Thymus (tissue), 11 donors: ENCODE measurements around the gene PRIM2. TPM values are rescaled to one million over a fixed set of nuclear protein-coding genes. Genes with fewer than 3 reads are reported as not detected.
"Not testable (repeated sequence)": the region's sequence is repeated elsewhere in the genome, so short reads cannot be mapped to it uniquely, and the experiment has no call there.

Source experiments
- DNase-seq, 9 donors: peaks; one replicate each; pipeline ENCODE4 v3.0.0-alpha.2; 2013; ENCODE audit warnings: low spot score in 9 of 9, low read depth in 6 of 9, missing footprints in 1 of 9
- H3K27ac ChIP-seq, 2 donors: one replicate each; pipeline ENCODE4 v1.5.1; 2013; ENCODE audit warnings: control low read depth in 1 of 2, low read depth in 1 of 2, low read length in 1 of 2, mild to moderate bottlenecking in 1 of 2, moderate library complexity in 1 of 2
- H3K27me3 ChIP-seq, 2 donors: one replicate each; pipeline ENCODE4 v1.5.1; 2013; ENCODE audit warnings: low read length in 1 of 2; ENCODE audit not compliant: control insufficient read depth in 2 of 2, insufficient read depth in 1 of 2
- H3K36me3 ChIP-seq, 2 donors: one replicate each; pipeline ENCODE4 v1.5.1; 2013; ENCODE audit warnings: low read length in 1 of 2, mild to moderate bottlenecking in 1 of 2, moderate library complexity in 1 of 2; ENCODE audit not compliant: control insufficient read depth in 2 of 2, insufficient read depth in 2 of 2
- H3K4me1 ChIP-seq, 2 donors: one replicate each; pipeline ENCODE4 v1.5.1; 2013; ENCODE audit warnings: low read length in 2 of 2; ENCODE audit not compliant: control insufficient read depth in 2 of 2, insufficient read depth in 2 of 2
- H3K4me3 ChIP-seq, 2 donors: one replicate each; pipeline ENCODE4 v1.5.1; 2013; ENCODE audit warnings: low read length in 2 of 2, control low read depth in 1 of 2, mild to moderate bottlenecking in 1 of 2
- H3K9me3 ChIP-seq, 2 donors: one replicate each; pipeline ENCODE4 v1.5.1; 2013; ENCODE audit warnings: low read length in 1 of 2, mild to moderate bottlenecking in 1 of 2; ENCODE audit not compliant: control insufficient read depth in 2 of 2, insufficient read depth in 1 of 2
- WGBS: extraction: QIAGEN DNeasy Blood & Tissue Kit; methylation state at CpG from one replicate; pipeline ENCODE4 v1.1.7; 2013; 5-methylcytosine and 5-hydroxymethylcytosine counted together
- polyA plus RNA-seq: library from polyadenylated mRNA; stranded (reverse); fragments of 200-250 nt; gene quantifications from one replicate; pipeline ENCODE4 v1.2.3, GENCODE V29; 2013
- total RNA-seq: library from RNA; stranded (reverse); fragments of 120-200 nt; gene quantifications from one replicate; pipeline ENCODE4 v1.2.4, GENCODE V29; 2013
- donor health status: healthy.

PRIM2 gene
- total and polyA plus RNA-seq, 2 donors, result 9.7 to 34.2 TPM

GRCh38 chr6:57537916-57538315 lies 220.5 kb downstream of the PRIM2 start:
- H3K27me3 ChIP-seq, H3K4me3 ChIP-seq, H3K36me3 ChIP-seq, H3K4me1 ChIP-seq, H3K27ac ChIP-seq, DNase-seq, H3K9me3 ChIP-seq: not testable (repeated sequence)
- 99% methylated on average over 3 of the region's 3 CpGs for WGBS

DNA sequence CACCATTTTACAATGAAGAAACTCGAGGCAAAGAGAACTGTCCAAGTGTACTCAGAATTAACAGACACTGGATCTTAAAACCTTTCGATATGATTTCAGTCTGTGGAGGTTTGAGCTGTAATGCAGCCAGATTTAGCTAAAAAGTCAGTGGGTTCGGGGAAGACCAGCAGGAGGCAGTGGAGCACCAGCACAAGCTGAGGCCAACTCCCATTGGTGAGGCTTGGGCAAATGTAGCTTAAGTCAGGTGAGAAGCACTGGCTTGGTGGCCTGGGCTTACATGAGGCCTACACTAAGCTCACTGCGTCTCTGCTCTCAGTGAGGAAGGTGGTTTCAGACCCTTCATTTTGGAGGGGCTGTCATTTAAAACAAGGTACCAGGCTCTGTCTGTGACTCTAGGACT lies 234.5 kb downstream of the PRIM2 start:
- WGBS, result 99% methylated on average over 3 of the region's 4 CpGs
- H3K27ac ChIP-seq, DNase-seq: not testable (repeated sequence)

GRCh38 chr6:57557855-57558254 lies 240.4 kb downstream of the PRIM2 start:
- H3K36me3 ChIP-seq, H3K27ac ChIP-seq, H3K9me3 ChIP-seq, H3K27me3 ChIP-seq, H3K4me3 ChIP-seq, H3K4me1 ChIP-seq, DNase-seq: not testable (repeated sequence)
- WGBS, result 98% methylated on average over 2 of the region's 2 CpGs

More for the DNA sequence above, 234.5 kb downstream of the PRIM2 start:
- H3K9me3 ChIP-seq, H3K27me3 ChIP-seq, H3K36me3 ChIP-seq, H3K4me1 ChIP-seq, H3K4me3 ChIP-seq: not testable (repeated sequence)

GRCh38 chr6:57559170-57559569 lies 241.7 kb downstream of the PRIM2 start:
- H3K9me3 ChIP-seq, H3K27ac ChIP-seq, H3K36me3 ChIP-seq, H3K27me3 ChIP-seq, H3K4me3 ChIP-seq, H3K4me1 ChIP-seq, DNase-seq: not testable (repeated sequence)

DNA sequence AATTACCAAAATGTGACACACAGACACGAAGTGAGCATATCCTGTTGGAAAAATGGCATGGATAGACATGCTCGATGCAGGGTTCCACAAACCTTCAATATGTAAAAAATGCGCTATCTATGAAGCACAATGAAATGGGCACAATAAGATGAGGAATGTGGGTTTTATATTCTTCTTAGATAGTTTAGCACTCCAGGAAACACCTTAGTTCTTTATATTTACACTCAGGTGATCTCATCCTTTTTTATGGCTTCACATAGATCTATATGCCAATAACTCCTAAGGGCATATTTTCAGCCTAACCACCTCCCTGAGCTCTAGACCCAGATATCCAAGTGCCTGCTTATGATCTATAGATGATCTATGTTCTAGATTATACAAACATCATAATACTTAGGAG lies 244.8 kb downstream of the PRIM2 start:
- not testable (repeated sequence) for H3K27ac ChIP-seq, H3K27me3 ChIP-seq, H3K4me1 ChIP-seq, H3K9me3 ChIP-seq, H3K36me3 ChIP-seq, H3K4me3 ChIP-seq, DNase-seq
- WGBS, result 94% methylated on average over 3 of the region's 3 CpGs

DNA sequence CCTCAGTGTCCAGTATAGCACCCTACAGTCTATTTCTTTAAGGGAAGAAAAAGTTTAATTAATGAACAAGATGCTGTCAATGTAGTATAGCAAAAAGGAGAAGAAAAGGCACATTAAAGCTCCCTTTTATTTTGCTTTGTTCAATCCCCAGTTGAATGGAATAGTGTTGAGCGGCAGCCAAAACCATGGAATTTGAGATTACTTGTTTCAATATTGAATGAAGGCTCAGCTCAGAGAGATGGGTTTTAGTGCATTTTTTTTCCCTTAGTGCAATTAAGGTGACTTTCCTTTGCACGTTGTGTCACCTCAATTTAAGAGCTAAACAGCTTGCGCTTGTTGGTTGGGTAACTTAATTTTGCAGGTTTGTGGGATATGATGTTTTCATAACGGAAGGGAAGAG lies 254.7 kb downstream of the PRIM2 start:
- not testable (repeated sequence) for H3K9me3 ChIP-seq, H3K27ac ChIP-seq, H3K27me3 ChIP-seq, H3K4me3 ChIP-seq, H3K36me3 ChIP-seq, H3K4me1 ChIP-seq, DNase-seq
- 97% methylated on average over 4 of the region's 4 CpGs for WGBS

- not testable (repeated sequence) for H3K27ac ChIP-seq, DNase-seq, H3K4me1 ChIP-seq, H3K27me3 ChIP-seq, H3K36me3 ChIP-seq, H3K4me3 ChIP-seq, H3K9me3 ChIP-seq
- WGBS, result 100% methylated on average over 1 of the region's 1 CpG
Measured at GRCh38 chr6:57572844-57573243, 255.4 kb downstream of the PRIM2 start.

DNA sequence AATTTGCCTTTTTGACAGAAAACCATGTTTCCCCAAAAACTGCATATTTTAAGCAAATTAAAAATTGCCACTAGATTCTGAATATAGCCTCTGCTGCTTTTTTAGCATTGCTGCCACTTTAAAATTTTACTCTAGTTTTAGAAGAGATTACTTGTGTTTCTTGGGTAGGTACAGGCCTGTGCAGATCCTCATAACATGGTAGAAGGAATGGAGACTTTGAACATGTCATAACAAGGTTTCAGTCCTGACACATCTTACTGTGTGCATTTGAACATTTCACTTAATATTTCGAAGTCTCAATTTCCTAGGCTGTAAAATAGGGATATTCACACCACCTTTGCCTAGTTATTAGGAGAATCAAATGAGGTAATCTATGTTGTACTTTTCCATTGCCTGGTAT lies 259.6 kb downstream of the PRIM2 start:
- H3K4me3 ChIP-seq, H3K27me3 ChIP-seq, H3K27ac ChIP-seq, H3K36me3 ChIP-seq, H3K4me1 ChIP-seq, H3K9me3 ChIP-seq, DNase-seq: not testable (repeated sequence)
- whole genome bisulfite sequencing, result 89% methylated on average over 1 of the region's 1 CpG

- not testable (repeated sequence) for H3K27me3 ChIP-seq
Measured at GRCh38 chr6:57579489-57579888, 262.1 kb downstream of the PRIM2 start.

DNA sequence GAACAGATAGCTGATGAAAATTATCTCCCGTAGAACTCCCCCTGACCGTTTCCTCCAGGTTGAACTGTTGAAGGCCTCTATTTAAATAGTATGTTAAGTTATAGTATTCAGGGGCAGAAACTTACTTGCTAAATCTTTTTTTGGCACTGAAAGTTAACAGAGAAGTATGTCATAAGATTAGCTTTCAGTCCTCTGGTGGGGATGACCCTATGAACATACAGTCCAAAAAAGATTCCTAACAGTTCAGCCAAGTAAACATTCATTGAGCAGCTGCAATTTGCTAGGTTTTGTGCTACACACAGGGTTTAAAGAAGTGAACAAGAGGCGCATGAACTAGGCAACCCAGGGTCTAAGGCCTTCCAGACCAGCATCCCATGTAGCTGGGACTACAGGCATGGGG lies 264.2 kb downstream of the PRIM2 start:
- not testable (repeated sequence) for H3K36me3 ChIP-seq, H3K27ac ChIP-seq, H3K27me3 ChIP-seq, DNase-seq, H3K9me3 ChIP-seq, H3K4me3 ChIP-seq, H3K4me1 ChIP-seq
- 94% methylated on average over 3 of the region's 3 CpGs for WGBS

More at GRCh38 chr6:57579489-57579888, 262.1 kb downstream of the PRIM2 start:
- not testable (repeated sequence) for DNase-seq, H3K4me1 ChIP-seq, H3K36me3 ChIP-seq, H3K27ac ChIP-seq, H3K4me3 ChIP-seq, H3K9me3 ChIP-seq
